Body of pancreas (tissue), 4 donors: ENCODE measurements around the gene HOXD3.

Source experiments
- CTCF ChIP-seq, 7 experiments: fragments of 450-650 bp in 4 of 7; fragments of 200-600 bp in 3 of 7; sonication (generic) in 3 of 7; IDR thresholded peaks; one replicate each; pipeline ENCODE4 v1.5.1; 2016 to 2019; ENCODE audit warnings: antibody characterized with exemption in 7 of 7
- POLR2A ChIP-seq, 3 donors: fragments of 450-650 bp; IDR thresholded peaks; one replicate each; pipeline ENCODE4 v1.6.1; 2016; ENCODE audit warnings: antibody characterized with exemption in 3 of 3, mild to moderate bottlenecking in 2 of 3

DNA sequence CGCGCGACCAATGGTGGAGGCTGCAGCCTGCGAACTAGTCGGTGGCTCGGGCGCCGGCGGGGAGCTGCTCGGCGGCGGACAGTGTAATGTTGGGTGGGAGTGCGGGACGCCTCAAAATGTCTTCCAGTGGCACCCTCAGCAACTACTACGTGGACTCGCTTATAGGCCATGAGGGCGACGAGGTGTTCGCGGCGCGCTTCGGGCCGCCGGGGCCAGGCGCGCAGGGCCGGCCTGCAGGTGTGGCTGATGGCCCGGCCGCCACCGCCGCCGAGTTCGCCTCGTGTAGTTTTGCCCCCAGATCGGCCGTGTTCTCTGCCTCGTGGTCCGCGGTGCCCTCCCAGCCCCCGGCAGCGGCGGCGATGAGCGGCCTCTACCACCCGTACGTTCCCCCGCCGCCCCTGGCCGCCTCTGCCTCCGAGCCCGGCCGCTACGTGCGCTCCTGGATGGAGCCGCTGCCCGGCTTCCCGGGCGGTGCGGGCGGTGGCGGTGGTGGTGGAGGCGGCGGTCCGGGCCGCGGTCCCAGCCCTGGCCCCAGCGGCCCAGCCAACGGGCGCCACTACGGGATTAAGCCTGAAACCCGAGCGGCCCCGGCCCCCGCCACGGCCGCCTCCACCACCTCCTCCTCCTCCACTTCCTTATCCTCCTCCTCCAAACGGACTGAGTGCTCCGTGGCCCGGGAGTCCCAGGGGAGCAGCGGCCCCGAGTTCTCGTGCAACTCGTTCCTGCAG is 34.3 kb upstream of the HOXD3 start, which contains the start of gene HOXD9:
- no peak for TF ChIP-seq POLR2A (IDR thresholded peaks at IDR 0.05)
- TF ChIP-seq CTCF (IDR thresholded peaks at IDR 0.05): no peak
